Keratinocyte (primary cell): Measurements from ENCODE around the gene WDR11.

ENCODE experiments used
- CTCF ChIP-seq, 3 experiments: IDR thresholded peaks in 1 of 3; conservative IDR thresholded peaks in 1 of 3; optimal IDR thresholded peaks in 1 of 3; 2 replicates in 2 of 3; 3 replicates in 1 of 3; pipeline versions ENCODE3 to v1.5.1; 2011; ENCODE audit warnings: low read length in 3 of 3, mild to moderate bottlenecking in 3 of 3, moderate library complexity in 2 of 3, control low read depth in 1 of 3, inconsistent platforms in 1 of 3; ENCODE audit not compliant: insufficient read depth in 2 of 3; ENCODE audit errors: extremely low read depth in 1 of 3
- EZH2 ChIP-seq: IDR thresholded peaks from one replicate; pipeline ENCODE4 v1.6.1; 2012; ENCODE audit warnings: inconsistent platforms, mild to moderate bottlenecking, low read length, moderate library complexity

- TF ChIP-seq CTCF (optimal IDR thresholded peaks at IDR 0.05 in 1 of 3, IDR thresholded peaks at IDR 0.05 in 1 of 3, conservative IDR thresholded peaks at IDR 0.05 in 1 of 3; ENCODE audit: extremely low read depth in 1 of 3, insufficient read depth in 2 of 3, low read length in 3 of 3) (peak; percentile 25 to 78 (median 63)), EZH2 (no peak)
Measured at GRCh38 chr10:120948889-120949608, 97.9 kb downstream of the WDR11 start.
